Astrocyte (in vitro differentiated cells and primary cell): Measurements from ENCODE around the gene TSG101. TPM values are rescaled to one million over a fixed set of nuclear protein-coding genes. Genes with fewer than 3 reads are reported as not detected.

Source experiments
- DNase-seq: peaks from one replicate; pipeline ENCODE4 v3.0.0-alpha.2; 2010; ENCODE audit warnings: low read depth
- FAIRE-seq: peaks from 2 replicates; lab custom pipeline; 2011; peaks lifted over from hg19 to GRCh38; lab: Jason Lieb, UNC
- H2AFZ ChIP-seq: 2 replicates; pipeline ENCODE4 v1.6.0; 2012; ENCODE audit warnings: low read depth, low read length, inconsistent platforms
- H3K27ac ChIP-seq: 2 replicates; pipeline ENCODE4 v1.5.1; 2011; ENCODE audit warnings: low read depth, low read length, inconsistent platforms
- H3K27me3 ChIP-seq: 2 replicates; pipeline ENCODE4 v1.6.0; 2011; ENCODE audit warnings: low read length, inconsistent platforms; ENCODE audit not compliant: insufficient read depth
- H3K36me3 ChIP-seq: 2 replicates; pipeline ENCODE4 v1.5.1; 2011; ENCODE audit warnings: low read length, inconsistent platforms; ENCODE audit not compliant: insufficient read depth
- H3K4me1 ChIP-seq: 2 replicates; pipeline ENCODE4 v1.5.1; 2011; ENCODE audit warnings: low read length, inconsistent platforms; ENCODE audit not compliant: insufficient read depth
- H3K4me2 ChIP-seq: 2 replicates; pipeline ENCODE4 v1.6.0; 2012; ENCODE audit warnings: low read length, inconsistent platforms
- H3K4me3 ChIP-seq: 2 replicates; pipeline ENCODE4 v1.5.1; 2011; ENCODE audit warnings: low read depth, mild to moderate bottlenecking, low read length, inconsistent platforms; ENCODE audit not compliant: insufficient read depth
- H3K79me2 ChIP-seq: 2 replicates; pipeline ENCODE4 v1.6.0; 2012; ENCODE audit warnings: mild to moderate bottlenecking, low read length, inconsistent platforms; ENCODE audit not compliant: insufficient read depth
- H3K9ac ChIP-seq: 2 replicates; pipeline ENCODE4 v1.6.0; 2012; ENCODE audit warnings: mild to moderate bottlenecking, low read length, inconsistent platforms
- H3K9me3 ChIP-seq: 2 replicates; pipeline ENCODE4 v1.5.1; 2012; ENCODE audit warnings: low read depth, mild to moderate bottlenecking, low read length, inconsistent platforms; ENCODE audit not compliant: insufficient read depth
- H4K20me1 ChIP-seq: 2 replicates; pipeline ENCODE4 v1.6.0; 2012; ENCODE audit warnings: low read length, inconsistent platforms; ENCODE audit not compliant: insufficient read depth
- H3K27ac Mint-ChIP-seq: one replicate; pipeline ENCODE4 v1.8.0; 2021; ENCODE audit warnings: mild to moderate bottlenecking, mixed read lengths; ENCODE audit not compliant: unreplicated experiment
- H3K27me3 Mint-ChIP-seq: one replicate; pipeline ENCODE4 v1.8.0; 2021; ENCODE audit warnings: low read depth, mixed read lengths; ENCODE audit not compliant: unreplicated experiment
- H3K36me3 Mint-ChIP-seq: one replicate; pipeline ENCODE4 v1.8.0; 2021; ENCODE audit warnings: low read depth, mixed read lengths; ENCODE audit not compliant: unreplicated experiment
- H3K4me1 Mint-ChIP-seq: one replicate; pipeline ENCODE4 v1.8.0; 2021; ENCODE audit warnings: low read depth, mixed read lengths; ENCODE audit not compliant: unreplicated experiment
- H3K4me3 Mint-ChIP-seq: one replicate; pipeline ENCODE4 v1.8.0; 2021; ENCODE audit warnings: mild to moderate bottlenecking, moderate library complexity, mixed read lengths; ENCODE audit not compliant: unreplicated experiment
- H3K9me3 Mint-ChIP-seq: one replicate; pipeline ENCODE4 v1.8.0; 2021; ENCODE audit warnings: mild to moderate bottlenecking, mixed read lengths; ENCODE audit not compliant: unreplicated experiment
- CTCF ChIP-seq: IDR thresholded peaks from 2 replicates; pipeline ENCODE4 v1.5.1; 2011; ENCODE audit warnings: low read depth, mild to moderate bottlenecking, inconsistent platforms, low read length, moderate library complexity; ENCODE audit not compliant: insufficient read depth
- EZH2 ChIP-seq: IDR thresholded peaks from 2 replicates; pipeline ENCODE4 v1.6.1; 2012; ENCODE audit warnings: mild to moderate bottlenecking, low read length, inconsistent platforms; ENCODE audit not compliant: insufficient read depth
- total RNA-seq: library from RNA; stranded (reverse); gene quantifications from 2 replicates; pipeline ENCODE4 v1.2.1, GENCODE V29; 2021

Gene TSG101
- total RNA-seq, 1 donor from 2014 or later: 53.1 TPM

GRCh38 chr11:18491924-18492323 is 34.8 kb downstream of the TSG101 start:
- H3K9me3 ChIP-seq: no peaks in the 10 kb centered on the region
- no peaks in the 10 kb centered on the region for H3K79me2 ChIP-seq
- no peak for FAIRE-seq
- H3K27ac Mint-ChIP-seq: no peak overlapping the region
- peaks cover 4% of the 10 kb centered on the region for H4K20me1 ChIP-seq
- no peak overlapping the region for H3K4me3 ChIP-seq
- H2AFZ ChIP-seq: no peak overlapping the region
- H3K27ac ChIP-seq: no peak overlapping the region
- H3K4me1 Mint-ChIP-seq: peaks cover 15% of the 10 kb centered on the region
- H3K36me3 ChIP-seq: peaks cover 15% of the 10 kb centered on the region
- no peak overlapping the region for H3K4me3 Mint-ChIP-seq
- H3K36me3 Mint-ChIP-seq: peaks cover 10% of the 10 kb centered on the region
- no peaks in the 10 kb centered on the region for H3K4me1 ChIP-seq
- no peaks in the 10 kb centered on the region for H3K27me3 Mint-ChIP-seq
- H3K9me3 Mint-ChIP-seq: no peaks in the 10 kb centered on the region
- H3K4me2 ChIP-seq: no peak overlapping the region
- H3K27me3 ChIP-seq: no peaks in the 10 kb centered on the region
- TF ChIP-seq CTCF: no peak
- no peak for TF ChIP-seq EZH2
- DNase-seq: peak; percentile 2
- no peak overlapping the region for H3K9ac ChIP-seq

- Histone ChIP-seq H3K79me2 (no peaks in the 10 kb centered on the region), H3K27ac (no peak overlapping the region), H3K9ac (no peak overlapping the region), H3K4me3 (no peak overlapping the region), H3K27me3 (no peaks in the 10 kb centered on the region), H3K4me1 (no peaks in the 10 kb centered on the region), H4K20me1 (peaks cover 4% of the 10 kb centered on the region), H3K36me3 (peaks cover 15% of the 10 kb centered on the region), H3K9me3 (no peaks in the 10 kb centered on the region), H2AFZ (no peak overlapping the region), H3K4me2 (no peak overlapping the region)
- Mint-ChIP-seq H3K4me3 (no peak overlapping the region), H3K4me1 (peaks cover 15% of the 10 kb centered on the region), H3K36me3 (peaks cover 10% of the 10 kb centered on the region), H3K27me3 (no peaks in the 10 kb centered on the region), H3K27ac (no peak overlapping the region), H3K9me3 (no peaks in the 10 kb centered on the region)
- no peak for DNase-seq
- no peak for TF ChIP-seq EZH2
- TF ChIP-seq CTCF: no peak
- FAIRE-seq: no peak
Observed at GRCh38 chr11:18490736-18491485, 35.8 kb downstream of the TSG101 start.

GRCh38 chr11:18490319-18490718 is 36.4 kb downstream of the TSG101 start:
- H3K4me3 Mint-ChIP-seq: no peak overlapping the region
- Histone ChIP-seq H3K4me2 (no peak overlapping the region), H3K27me3 (no peaks in the 10 kb centered on the region), H3K9ac (no peak overlapping the region), H4K20me1 (peaks cover 4% of the 10 kb centered on the region), H3K4me1 (no peaks in the 10 kb centered on the region), H3K4me3 (no peak overlapping the region), H2AFZ (no peak overlapping the region), H3K36me3 (peaks cover 18% of the 10 kb centered on the region), H3K9me3 (no peaks in the 10 kb centered on the region), H3K27ac (no peak overlapping the region), H3K79me2 (no peaks in the 10 kb centered on the region)
- H3K27me3 Mint-ChIP-seq: no peaks in the 10 kb centered on the region
- no peak for FAIRE-seq
- no peaks in the 10 kb centered on the region for H3K9me3 Mint-ChIP-seq
- TF ChIP-seq CTCF (no peak), EZH2 (no peak)
- H3K4me1 Mint-ChIP-seq: peaks cover 15% of the 10 kb centered on the region
- DNase-seq: no peak
- H3K27ac Mint-ChIP-seq: no peak overlapping the region
- H3K36me3 Mint-ChIP-seq: peaks cover 10% of the 10 kb centered on the region
